ENCODE measurements around the gene PHF14. TPM values are rescaled to one million over a fixed set of nuclear protein-coding genes. Genes with fewer than 3 reads are reported as not detected.

Gene PHF14
- total RNA-seq, 4 donors from 2014 or later: 15.4 to 38.9 (median 35.6) TPM

GRCh38 chr7:11141541-11141940 is 167.9 kb downstream of the PHF14 start:
- DNase-seq: no peak
- H3K27me3 ChIP-seq: no peaks in the 10 kb centered on the region
- no peaks in the 10 kb centered on the region for H3K9me3 ChIP-seq
- TF ChIP-seq POLR2A (IDR thresholded peaks at IDR 0.05): no peak
- no peak for TF ChIP-seq CTCF (IDR thresholded peaks at IDR 0.05)
- intact Hi-C loops (cut with DNase I): no loop called here
- no peaks in the 10 kb centered on the region for H3K4me1 ChIP-seq
- 51 to 68% methylated on average over 3 of the region's 3 CpGs for WGBS, 2 donors
- no peak overlapping the region for H3K4me3 ChIP-seq
- no peak overlapping the region for H3K27ac ChIP-seq
- H3K36me3 ChIP-seq: peaks cover 0 to 6% (median 0%) of the 10 kb centered on the region in 3 donors

DNA sequence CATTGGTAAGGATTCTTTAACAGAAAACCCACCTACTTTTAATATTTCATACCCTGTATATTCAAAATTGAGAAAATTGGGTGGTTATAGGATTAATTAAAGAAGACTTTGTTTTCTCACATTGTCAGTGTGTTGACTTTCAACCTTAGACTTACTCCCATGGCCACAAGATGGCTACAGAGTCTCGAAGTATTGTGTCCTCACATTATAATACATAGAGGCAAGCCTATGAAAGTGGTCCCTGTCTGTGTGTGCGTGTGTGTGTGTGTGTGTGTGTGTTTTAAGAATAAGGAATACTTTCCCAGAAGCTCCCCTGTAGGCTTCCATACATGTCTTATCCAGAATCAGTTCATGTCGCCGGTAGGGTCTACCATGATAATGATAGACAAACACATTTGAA is 180.0 kb downstream of the PHF14 start:
- TF ChIP-seq CTCF (IDR thresholded peaks at IDR 0.05): no peak
- TF ChIP-seq POLR2A (IDR thresholded peaks at IDR 0.05): no peak
- 90 to 96% methylated on average over 4 of the region's 4 CpGs for WGBS, 2 donors

DNA sequence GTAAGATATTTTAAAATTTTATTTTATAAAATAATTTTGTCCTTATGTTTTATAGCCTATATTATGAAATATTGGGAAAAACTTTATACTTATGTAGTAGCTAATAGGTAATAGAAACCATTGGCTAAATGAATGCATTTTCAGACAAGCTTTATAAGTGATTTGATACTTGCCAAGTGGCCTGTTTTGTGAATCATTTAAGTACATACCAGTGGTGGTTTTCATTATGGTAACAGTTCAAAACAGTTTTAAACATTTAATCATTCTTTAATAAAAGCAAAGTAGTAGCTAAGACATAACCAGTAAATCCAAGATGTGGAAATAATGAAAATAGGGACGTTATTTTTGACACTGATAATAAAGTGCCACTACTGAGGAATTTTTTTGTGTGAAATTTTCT is 182.2 kb downstream of the PHF14 start:
- DNase-seq: no peak
- no peak overlapping the region for H3K4me3 ChIP-seq
- H3K4me1 ChIP-seq: no peaks in the 10 kb centered on the region
- no peaks in the 10 kb centered on the region for H3K36me3 ChIP-seq
- no peaks in the 10 kb centered on the region for H3K9me3 ChIP-seq
- H3K27me3 ChIP-seq: no peaks in the 10 kb centered on the region
- no peak overlapping the region for H3K27ac ChIP-seq
- intact Hi-C loops (cut with DNase I): no loop called here
- TF ChIP-seq CTCF (IDR thresholded peaks at IDR 0.05) (no peak), POLR2A (IDR thresholded peaks at IDR 0.05) (no peak)
- 79 to 92% methylated on average over 1 of the region's 1 CpG for WGBS, 2 donors

More for the DNA sequence above, 180.0 kb downstream of the PHF14 start:
- intact Hi-C loops (cut with DNase I): no loop called here
- Histone ChIP-seq H3K36me3 (no peaks in the 10 kb centered on the region), H3K4me3 (no peak overlapping the region), H3K9me3 (no peaks in the 10 kb centered on the region), H3K27me3 (no peaks in the 10 kb centered on the region), H3K27ac (no peak overlapping the region), H3K4me1 (no peaks in the 10 kb centered on the region)
- DNase-seq: no peak

DNA sequence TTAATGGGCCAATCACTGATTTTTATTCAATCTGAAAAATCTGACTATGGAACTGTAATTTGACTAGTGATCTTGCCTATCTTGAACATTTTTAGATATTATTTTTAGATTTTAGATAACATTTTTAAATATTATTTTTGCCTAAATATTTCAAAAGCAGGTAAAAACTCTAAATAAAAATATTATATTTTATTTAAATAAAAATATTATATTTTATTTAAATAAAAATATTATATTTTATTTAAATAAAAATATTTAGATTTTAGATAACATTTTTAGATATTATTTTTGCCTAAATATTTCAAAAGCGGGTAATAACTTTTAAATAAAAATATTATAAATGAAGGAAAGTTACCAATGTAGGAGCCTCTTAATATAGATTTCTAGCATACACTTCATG is 187.8 kb downstream of the PHF14 start:
- H3K4me3 ChIP-seq: no peak overlapping the region
- intact Hi-C loops (cut with DNase I): no loop called here
- TF ChIP-seq POLR2A (IDR thresholded peaks at IDR 0.05) (no peak), CTCF (IDR thresholded peaks at IDR 0.05) (no peak)
- WGBS, 2 donors: 96 to 100% methylated on average over 1 of the region's 1 CpG
- DNase-seq: no peak
- no peak overlapping the region for H3K27ac ChIP-seq
- no peaks in the 10 kb centered on the region for H3K27me3 ChIP-seq
- H3K4me1 ChIP-seq: no peaks in the 10 kb centered on the region
- H3K9me3 ChIP-seq: no peaks in the 10 kb centered on the region
- no peaks in the 10 kb centered on the region for H3K36me3 ChIP-seq

- no peak for DNase-seq
- Histone ChIP-seq H3K27ac (no peak overlapping the region), H3K4me1 (no peaks in the 10 kb centered on the region), H3K27me3 (no peaks in the 10 kb centered on the region), H3K4me3 (no peak overlapping the region), H3K9me3 (no peaks in the 10 kb centered on the region), H3K36me3 (no peaks in the 10 kb centered on the region)
- TF ChIP-seq POLR2A (IDR thresholded peaks at IDR 0.05) (no peak), CTCF (IDR thresholded peaks at IDR 0.05) (no peak)
- intact Hi-C loops (cut with DNase I): no loop called here
- WGBS, 2 donors: 87 to 97% methylated on average over 1 of the region's 1 CpG
Observed at GRCh38 chr7:11163220-11163619, 189.5 kb downstream of the PHF14 start.

Measured in esophagus squamous epithelium (tissue), 5 donors.